Esophagus squamous epithelium (tissue), 5 donors: ENCODE data around the gene SOSTDC1. TPM values are rescaled to one million over a fixed set of nuclear protein-coding genes. Genes with fewer than 3 reads are reported as not detected.
"Not testable (repeated sequence)": the region's sequence is repeated elsewhere in the genome, so short reads cannot be mapped to it uniquely, and the experiment has no call there.

Experiments
- DNase-seq: peaks from one replicate; lab custom pipeline; 2025; lab: John Stamatoyannopoulos, UW
- H3K27ac ChIP-seq, 4 donors: fragments of 200-600 bp; sonication (generic); one replicate each; pipeline ENCODE4 v1.5.1; 2016 to 2019; ENCODE audit warnings: mild to moderate bottlenecking in 1 of 4
- H3K27me3 ChIP-seq, 4 donors: fragments of 200-600 bp; sonication (generic); 1 replicate in 3 of 4; 2 replicates in 1 of 4; pipeline versions ENCODE4 v1.5.1 to v1.6.0; 2017 to 2021; ENCODE audit warnings: antibody characterized with exemption in 1 of 4
- H3K36me3 ChIP-seq, 3 donors: fragments of 200-600 bp; sonication (generic); one replicate each; pipeline ENCODE4 v1.5.1; 2016 to 2019
- H3K4me1 ChIP-seq, 3 donors: fragments of 200-600 bp; sonication (generic); one replicate each; pipeline ENCODE4 v1.5.1; 2017 to 2019
- H3K4me3 ChIP-seq, 4 donors: fragments of 200-600 bp; sonication (generic); 1 replicate in 3 of 4; 2 replicates in 1 of 4; pipeline ENCODE4 v1.5.1; 2016 to 2019; ENCODE audit warnings: mild to moderate bottlenecking in 2 of 4, moderate library complexity in 1 of 4
- H3K9me3 ChIP-seq, 3 donors: fragments of 200-600 bp; sonication (generic); one replicate each; pipeline ENCODE4 v1.5.1; 2016 to 2019
- CTCF ChIP-seq, 6 experiments: fragments of 450-650 bp in 4 of 6; fragments of 200-600 bp in 2 of 6; sonication (generic) in 2 of 6; IDR thresholded peaks; one replicate each; pipeline ENCODE4 v1.5.1; 2016 to 2019; ENCODE audit warnings: antibody characterized with exemption in 6 of 6, mild to moderate bottlenecking in 4 of 6, moderate library complexity in 4 of 6
- POLR2A ChIP-seq, 4 donors: fragments of 450-650 bp; IDR thresholded peaks; one replicate each; pipeline ENCODE4 v1.6.1; 2017; ENCODE audit warnings: antibody characterized with exemption in 4 of 4, mild to moderate bottlenecking in 4 of 4, moderate library complexity in 3 of 4
- WGBS, 2 donors: methylation state at CpG; one replicate each; pipeline ENCODE4 v1.1.5; 2018; 5-methylcytosine and 5-hydroxymethylcytosine counted together
- intact Hi-C: fragments of 100-400 bp; cut with DNase I; formaldehyde crosslinking; loops from one replicate; pipeline ENCODE4 v1.15.0; 2022
- total RNA-seq, 4 donors: library from RNA; depleted of rRNA; stranded (reverse); fragments of >200 nt; gene quantifications; one replicate each; pipeline ENCODE4 v1.1.0, GENCODE V29; 2016
- donor health status: DM: yes; HTN: yes; CAD: no.

The SOSTDC1 gene
- total RNA-seq, 4 donors from 2014 or later: 0.70 to 2.8 (median 2.6) TPM

DNA sequence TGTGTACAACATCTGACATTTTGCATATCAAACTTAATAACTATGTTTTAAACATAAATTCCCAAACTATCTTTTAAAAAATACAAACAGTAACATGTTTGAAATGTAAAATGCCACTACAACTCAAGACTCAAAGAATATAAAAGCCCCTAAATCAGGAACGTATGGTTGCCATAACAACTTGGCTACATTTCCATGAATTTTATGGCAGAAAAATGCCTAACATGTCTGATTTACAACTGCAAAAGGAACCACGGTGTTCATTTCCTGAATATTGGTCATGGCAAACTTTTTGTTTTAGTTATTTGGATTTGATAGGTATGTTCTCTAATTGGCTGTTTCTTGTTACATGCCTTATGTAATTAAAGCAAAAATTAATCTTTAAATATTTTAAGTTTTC lies 2.0 kb downstream of the SOSTDC1 start:
- TF ChIP-seq CTCF (IDR thresholded peaks at IDR 0.05) (no peak), POLR2A (IDR thresholded peaks at IDR 0.05) (no peak)
- no peak for DNase-seq
- no peaks in the 10 kb centered on the region for H3K9me3 ChIP-seq
- intact Hi-C loops: no loop called here
- 13 to 23% methylated on average over 2 of the region's 2 CpGs for WGBS, 2 donors
- no peak overlapping the region for H3K27ac ChIP-seq
- H3K27me3 ChIP-seq: peaks cover 0 to 3% (median 0%) of the 10 kb centered on the region in 4 donors
- H3K4me1 ChIP-seq: peaks cover 0 to 29% (median 0%) of the 10 kb centered on the region in 3 donors
- H3K36me3 ChIP-seq: no peaks in the 10 kb centered on the region
- H3K4me3 ChIP-seq: peak overlapping the region in 1 of 4 donors; percentile 16

GRCh38 chr7:16462431-16462889 lies 3.1 kb downstream of the SOSTDC1 start:
- DNase-seq: no peak
- Histone ChIP-seq H3K27ac (no peak overlapping the region), H3K9me3 (no peaks in the 10 kb centered on the region), H3K4me1 (peaks cover 0 to 29% (median 0%) of the 10 kb centered on the region in 3 donors), H3K4me3 (no peak overlapping the region), H3K36me3 (no peaks in the 10 kb centered on the region), H3K27me3 (peaks cover 0 to 3% (median 0%) of the 10 kb centered on the region in 4 donors)
- 86% methylated on average over 3 of the region's 7 CpGs for WGBS, 2 donors
- intact Hi-C loops: no loop called here
- TF ChIP-seq CTCF (IDR thresholded peaks at IDR 0.05) (no peak), POLR2A (IDR thresholded peaks at IDR 0.05) (no peak)

- TF ChIP-seq CTCF (IDR thresholded peaks at IDR 0.05) (no peak), POLR2A (IDR thresholded peaks at IDR 0.05) (no peak)
- peaks cover 0 to 21% (median 0%) of the 10 kb centered on the region in 3 donors for H3K4me1 ChIP-seq
Observed at GRCh38 chr7:16460789-16461493, 4.6 kb downstream of the SOSTDC1 start.

GRCh38 chr7:16456303-16456702 lies 9.2 kb downstream of the SOSTDC1 start:
- 36 to 44% methylated on average over 1 of the region's 1 CpG for WGBS, 2 donors
- H3K4me3 ChIP-seq, H3K4me1 ChIP-seq, H3K27me3 ChIP-seq, DNase-seq, H3K9me3 ChIP-seq, H3K27ac ChIP-seq, H3K36me3 ChIP-seq, intact Hi-C loops: not testable (repeated sequence)

More at GRCh38 chr7:16460789-16461493, 4.6 kb downstream of the SOSTDC1 start:
- Histone ChIP-seq H3K4me3 (no peak overlapping the region), H3K9me3 (no peaks in the 10 kb centered on the region), H3K27me3 (peaks cover 0 to 1% (median 0%) of the 10 kb centered on the region in 4 donors), H3K27ac (no peak overlapping the region), H3K36me3 (no peaks in the 10 kb centered on the region)
- intact Hi-C loops: no loop called here
- no peak for DNase-seq
- WGBS, 2 donors: 73 to 74% methylated on average over 2 of the region's 2 CpGs

GRCh38 chr7:16455591-16455990 lies 9.9 kb downstream of the SOSTDC1 start:
- intact Hi-C loops: no loop called here
- DNase-seq: no peak
- TF ChIP-seq POLR2A (IDR thresholded peaks at IDR 0.05) (no peak), CTCF (IDR thresholded peaks at IDR 0.05) (no peak)
- 44 to 57% methylated on average over 1 of the region's 1 CpG for WGBS, 2 donors
- no peaks in the 10 kb centered on the region for H3K27me3 ChIP-seq
- no peaks in the 10 kb centered on the region for H3K4me1 ChIP-seq
- H3K4me3 ChIP-seq: no peak overlapping the region
- no peak overlapping the region for H3K27ac ChIP-seq
- H3K9me3 ChIP-seq: no peaks in the 10 kb centered on the region
- H3K36me3 ChIP-seq: no peaks in the 10 kb centered on the region
